GM23338 (cell line): ENCODE measurements around the gene MAPKAPK3. TPM values are rescaled to one million over a fixed set of nuclear protein-coding genes. Genes with fewer than 3 reads are reported as not detected.

ENCODE experiments used
- ATAC-seq: fragments of 200-7000 bp; cut with Tn5 transposase; 3 replicates; pipeline ENCODE4 v1.9.1; 2020
- DNase-seq: peaks from one replicate; pipeline ENCODE4 v3.0.0-alpha.2; 2015; ENCODE audit warnings: low spot score
- H2AFZ ChIP-seq: fragments of 200-600 bp; sonication (generic); 2 replicates; pipeline ENCODE4 v1.8.0; 2016; ENCODE audit warnings: antibody characterized with exemption, mild to moderate bottlenecking, moderate library complexity
- H3F3A ChIP-seq: fragments of 200-600 bp; sonication (generic); replicated peaks from 2 replicates; pipeline ENCODE4 v1.8.0; 2017; ENCODE audit warnings: antibody characterized with exemption, mixed run types, low read depth
- H3K27ac ChIP-seq: fragments of 200-600 bp; sonication (generic); 2 replicates; pipeline ENCODE4 v1.6.1; 2016; ENCODE audit warnings: low read depth
- H3K27me3 ChIP-seq: fragments of 200-600 bp; sonication (generic); 2 replicates; pipeline ENCODE4 v1.8.0; 2016; ENCODE audit warnings: mild to moderate bottlenecking, mixed run types, moderate library complexity; ENCODE audit not compliant: insufficient read depth
- H3K36me3 ChIP-seq: fragments of 200-600 bp; sonication (generic); 2 replicates; pipeline ENCODE4 v1.8.0; 2016; ENCODE audit warnings: mild to moderate bottlenecking; ENCODE audit not compliant: insufficient read depth
- H3K4me1 ChIP-seq: fragments of 200-600 bp; sonication (generic); 2 replicates; pipeline ENCODE4 v1.8.0; 2016; ENCODE audit warnings: mild to moderate bottlenecking, moderate library complexity; ENCODE audit not compliant: insufficient read depth
- H3K4me2 ChIP-seq: fragments of 200-600 bp; sonication (generic); 2 replicates; pipeline ENCODE4 v1.7.1; 2017; ENCODE audit warnings: mixed run types
- H3K4me3 ChIP-seq: fragments of 200-600 bp; sonication (generic); 2 replicates; pipeline ENCODE4 v1.6.1; 2016; ENCODE audit warnings: mixed run types
- H3K79me2 ChIP-seq: fragments of 200-600 bp; sonication (generic); replicated peaks from 2 replicates; pipeline ENCODE4 v1.8.0; 2017; ENCODE audit warnings: mild to moderate bottlenecking; ENCODE audit not compliant: insufficient read depth
- H3K9me2 ChIP-seq: fragments of 200-600 bp; sonication (generic); 2 replicates; pipeline ENCODE4 v1.8.0; 2017; ENCODE audit not compliant: insufficient read depth
- H4K20me1 ChIP-seq: fragments of 200-600 bp; sonication (generic); replicated peaks from 2 replicates; pipeline ENCODE4 v1.8.0; 2017; ENCODE audit warnings: mild to moderate bottlenecking; ENCODE audit not compliant: insufficient read depth
- H3K27ac Mint-ChIP-seq: 2 replicates; pipeline ENCODE4 v1.8.0; 2020; ENCODE audit warnings: inconsistent platforms, mild to moderate bottlenecking, moderate library complexity, mixed read lengths
- H3K27me3 Mint-ChIP-seq: 3 replicates; pipeline ENCODE4 v1.8.0; 2022; ENCODE audit warnings: low read depth, mild to moderate bottlenecking, moderate library complexity, mixed read lengths, inconsistent platforms; ENCODE audit not compliant: insufficient read depth, poor library complexity
- H3K36me3 Mint-ChIP-seq: 3 replicates; pipeline ENCODE4 v1.8.0; 2021; ENCODE audit warnings: low read depth, mild to moderate bottlenecking, inconsistent platforms, moderate library complexity, mixed read lengths
- H3K4me1 Mint-ChIP-seq: 3 replicates; pipeline ENCODE4 v1.8.0; 2020; ENCODE audit warnings: mild to moderate bottlenecking, inconsistent platforms, mixed read lengths
- H3K4me3 Mint-ChIP-seq: 3 replicates; pipeline ENCODE4 v1.8.0; 2021; ENCODE audit warnings: moderate library complexity, mild to moderate bottlenecking, inconsistent platforms, mixed read lengths
- H3K9me3 Mint-ChIP-seq: 3 replicates; pipeline ENCODE4 v1.8.0; 2020; ENCODE audit warnings: moderate library complexity, mild to moderate bottlenecking, inconsistent platforms, mixed read lengths
- CTCF ChIP-seq, 2 experiments: fragments of 200-600 bp in 1 of 2; sonication (generic) in 1 of 2; conservative IDR thresholded peaks; 2 replicates each; pipeline versions ENCODE4 v1.5.1 to v1.6.1; 2016 to 2017; ENCODE audit warnings: antibody characterized with exemption in 2 of 2, low read depth in 2 of 2, mild to moderate bottlenecking in 2 of 2, moderate library complexity in 1 of 2
- EZH2 ChIP-seq: fragments of 200-600 bp; sonication (generic); IDR thresholded peaks from one replicate; pipeline ENCODE4 v1.8.0; 2017; ENCODE audit warnings: antibody characterized with exemption, mild to moderate bottlenecking, low read depth; ENCODE audit not compliant: unreplicated experiment
- EZH2phosphoT487 ChIP-seq: fragments of 200-600 bp; sonication (generic); IDR thresholded peaks from one replicate; pipeline ENCODE4 v1.8.1; 2018; ENCODE audit warnings: antibody characterized with exemption; ENCODE audit not compliant: unreplicated experiment
- NANOG ChIP-seq: IDR thresholded peaks from 2 replicates; pipeline ENCODE4 v1.6.1; 2016; ENCODE audit warnings: antibody characterized with exemption, borderline replicate concordance
- POLR2AphosphoS5 ChIP-seq: IDR thresholded peaks from 2 replicates; pipeline ENCODE4 v1.6.1; 2016; ENCODE audit warnings: antibody characterized with exemption, low read depth
- REST ChIP-seq: IDR thresholded peaks from one replicate; pipeline ENCODE4 v1.6.1; 2018; ENCODE audit warnings: antibody characterized with exemption; ENCODE audit not compliant: unreplicated experiment
- STAT1 ChIP-seq: IDR thresholded peaks from one replicate; pipeline ENCODE4 v1.6.1; 2016; ENCODE audit warnings: antibody characterized with exemption; ENCODE audit not compliant: unreplicated experiment
- ZNF331 ChIP-seq: fragments of 250-450 bp; sonication (Bioruptor Pico); IDR thresholded peaks from 2 replicates; pipeline ENCODE4 v1.5.0; 2020; ENCODE audit warnings: low read depth, mild to moderate bottlenecking, moderate library complexity
- polyA plus RNA-seq: library from polyadenylated mRNA; unstranded; fragments of >200 nt; fragmentation: Nextera tagmentation; extraction: Ambion mirVana; gene quantifications from 2 replicates; pipeline ENCODE4 v1.2.1, GENCODE V29; 2016
- total RNA-seq: library from RNA; depleted of rRNA; stranded (reverse); fragments of >200 nt; shearing (Covaris generic); gene quantifications from 2 replicates; pipeline ENCODE4 v1.2.3, GENCODE V29; 2014
- TF ChIP-seq, protein P1 (sequence below): IDR thresholded peaks from 2 replicates; pipeline ENCODE4 v1.6.1; 2016; ENCODE audit warnings: antibody characterized with exemption

The MAPKAPK3 gene
- total and polyA plus RNA-seq, 2 experiments from 2014 or later, result 16.5 to 51.1 TPM

- no peak for TF ChIP-seq EZH2phosphoT487
- TF ChIP-seq STAT1, result no peak
- no peak for TF ChIP-seq CTCF (conservative IDR thresholded peaks at IDR 0.05; ENCODE audit: low read depth in 2 of 2)
- TF ChIP-seq, protein P1, sequence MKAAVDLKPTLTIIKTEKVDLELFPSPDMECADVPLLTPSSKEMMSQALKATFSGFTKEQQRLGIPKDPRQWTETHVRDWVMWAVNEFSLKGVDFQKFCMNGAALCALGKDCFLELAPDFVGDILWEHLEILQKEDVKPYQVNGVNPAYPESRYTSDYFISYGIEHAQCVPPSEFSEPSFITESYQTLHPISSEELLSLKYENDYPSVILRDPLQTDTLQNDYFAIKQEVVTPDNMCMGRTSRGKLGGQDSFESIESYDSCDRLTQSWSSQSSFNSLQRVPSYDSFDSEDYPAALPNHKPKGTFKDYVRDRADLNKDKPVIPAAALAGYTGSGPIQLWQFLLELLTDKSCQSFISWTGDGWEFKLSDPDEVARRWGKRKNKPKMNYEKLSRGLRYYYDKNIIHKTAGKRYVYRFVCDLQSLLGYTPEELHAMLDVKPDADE, result no peak
- no peak for TF ChIP-seq ZNF331
- no peak for TF ChIP-seq NANOG
- no peak for TF ChIP-seq POLR2AphosphoS5
- no peak for TF ChIP-seq REST
- no peak for TF ChIP-seq EZH2
- Histone ChIP-seq H2AFZ (no peak overlapping the region), H4K20me1 (no peaks in the 10 kb centered on the region), H3K9me2 (no peaks in the 10 kb centered on the region), H3K36me3 (no peaks in the 10 kb centered on the region), H3F3A (no peaks in the 10 kb centered on the region), H3K79me2 (no peaks in the 10 kb centered on the region), H3K27ac (no peak overlapping the region), H3K27me3 (no peaks in the 10 kb centered on the region), H3K4me2 (no peak overlapping the region), H3K4me1 (no peaks in the 10 kb centered on the region), H3K4me3 (no peak overlapping the region)
- DNase-seq (no peak), ATAC-seq (no peak)
- H3K9me3 Mint-ChIP-seq, result no peaks in the 10 kb centered on the region
- no peak overlapping the region for H3K4me3 Mint-ChIP-seq
- H3K27me3 Mint-ChIP-seq, result no peaks in the 10 kb centered on the region
- H3K4me1 Mint-ChIP-seq, result peaks cover 6% of the 10 kb centered on the region
- H3K36me3 Mint-ChIP-seq, result peaks cover 3% of the 10 kb centered on the region; the same call in 2 of the 3 replicates
- no peak overlapping the region for H3K27ac Mint-ChIP-seq
Measured at GRCh38 chr3:50581459-50581842, 35.5 kb upstream of the MAPKAPK3 start.

DNA sequence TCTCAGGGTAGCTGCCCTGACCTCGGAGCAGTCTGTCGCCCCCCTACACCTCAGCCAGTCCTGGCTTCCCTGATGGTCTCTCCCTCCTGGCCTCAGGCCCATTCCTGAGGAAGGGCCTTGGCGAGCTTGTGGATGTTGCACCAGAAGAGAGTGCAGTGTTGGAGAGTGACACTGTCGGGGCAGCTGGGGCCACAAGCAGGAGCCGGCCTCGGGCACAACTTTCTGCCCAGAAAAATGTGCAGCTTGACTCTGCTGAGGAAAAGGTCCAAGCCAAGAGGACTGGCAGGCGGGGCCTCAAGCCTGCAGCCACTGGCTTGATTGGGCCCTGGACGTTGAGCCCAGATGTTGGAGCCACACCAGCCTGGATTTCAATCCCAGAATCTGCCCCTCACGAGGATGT is 34.9 kb upstream of the MAPKAPK3 start:
- no peaks in the 10 kb centered on the region for H4K20me1 ChIP-seq
- no peaks in the 10 kb centered on the region for H3K36me3 ChIP-seq

More for the DNA sequence above, 34.9 kb upstream of the MAPKAPK3 start:
- Histone ChIP-seq H3K4me2 (no peak overlapping the region), H3F3A (no peaks in the 10 kb centered on the region), H3K79me2 (no peaks in the 10 kb centered on the region), H3K9me2 (no peaks in the 10 kb centered on the region), H3K4me1 (no peaks in the 10 kb centered on the region), H3K27ac (no peak overlapping the region), H2AFZ (no peak overlapping the region), H3K27me3 (no peaks in the 10 kb centered on the region), H3K4me3 (no peak overlapping the region)
- TF ChIP-seq STAT1, result no peak
- Mint-ChIP-seq H3K27me3 (no peaks in the 10 kb centered on the region), H3K4me3 (no peak overlapping the region), H3K9me3 (no peaks in the 10 kb centered on the region), H3K27ac (no peak overlapping the region), H3K36me3 (peaks cover 3% of the 10 kb centered on the region; the same call in 2 of the 3 replicates), H3K4me1 (peaks cover 6% of the 10 kb centered on the region)
- DNase-seq (no peak), ATAC-seq (no peak)
